GM21825 (cell line): ENCODE results near the gene RBMS3.
"Not testable (repeated sequence)": the region's sequence is repeated elsewhere in the genome, so short reads cannot be mapped to it uniquely, and the experiment has no call there.

Experiments used
- ATAC-seq: cut with Tn5 transposase; IDR thresholded peaks from one replicate; pipeline ENCODE4 v1.9.1; 2021; ENCODE audit warnings: mild to moderate bottlenecking, moderate library complexity; ENCODE audit not compliant: unreplicated experiment

Gene RBMS3

DNA sequence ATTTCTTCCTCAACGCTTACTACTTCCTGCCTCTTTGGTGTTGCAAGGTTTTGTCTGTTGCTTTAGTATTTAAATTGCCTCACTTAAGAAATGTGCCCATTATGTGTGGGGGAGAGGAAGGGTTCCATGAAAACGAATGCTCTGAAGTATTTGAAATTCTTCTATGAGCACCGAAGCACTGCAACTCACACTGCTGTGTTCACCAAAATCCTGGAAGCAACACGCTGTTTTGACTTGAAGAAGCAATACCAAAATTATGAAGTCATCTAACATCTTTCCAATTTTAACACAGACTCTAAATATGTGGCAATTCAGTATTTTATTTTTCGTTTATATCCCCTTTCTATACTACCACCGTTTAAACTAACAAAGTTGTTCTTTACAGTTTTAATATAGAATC, 101.5 kb downstream of the RBMS3 start:
- no peak for ATAC-seq

GRCh38 chr3:29382845-29383244, 102.0 kb downstream of the RBMS3 start:
- no peak for ATAC-seq

- ATAC-seq, result no peak
Observed at GRCh38 chr3:29384640-29385039, 103.8 kb downstream of the RBMS3 start.

DNA sequence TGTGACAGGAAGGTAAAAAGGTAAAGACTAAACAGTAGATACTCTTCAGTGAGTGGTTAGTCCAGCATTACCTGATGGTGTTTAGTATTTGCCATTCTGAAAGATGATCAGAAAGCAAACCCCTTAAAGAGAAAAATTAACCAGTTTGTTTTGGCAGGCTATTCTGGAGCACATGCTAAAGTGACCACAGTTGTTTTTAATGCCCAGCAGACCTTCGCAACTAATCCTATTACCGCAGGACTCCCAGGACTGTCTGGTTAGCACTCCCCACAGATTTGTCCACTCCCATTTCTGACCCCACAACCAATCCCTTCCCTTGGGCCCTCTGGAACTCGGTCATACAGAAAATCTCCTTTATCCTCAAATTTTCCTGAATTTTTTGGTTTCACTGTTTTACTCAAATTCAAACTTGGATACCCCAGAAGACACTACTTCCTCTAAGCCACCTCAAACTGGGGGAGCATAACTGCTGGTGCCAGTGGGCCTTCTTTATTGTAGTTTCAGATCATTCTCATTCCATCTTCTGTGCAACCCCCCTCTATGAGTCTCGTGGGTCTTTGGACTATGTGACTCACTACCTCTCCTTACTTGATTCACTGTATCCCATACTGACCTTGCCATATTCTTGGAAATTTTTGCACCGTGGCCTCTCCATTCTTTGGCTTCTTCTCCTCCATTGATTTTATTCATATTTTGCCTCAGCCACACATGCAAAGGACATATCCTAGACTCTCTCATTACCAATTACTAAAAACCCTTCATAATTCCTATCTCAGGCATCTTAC, 104.4 kb downstream of the RBMS3 start:
- no peak for ATAC-seq

- ATAC-seq, result no peak
Observed at GRCh38 chr3:29389362-29389761, 108.5 kb downstream of the RBMS3 start.

GRCh38 chr3:29392625-29393388, 111.9 kb downstream of the RBMS3 start:
- ATAC-seq, result no peak

DNA sequence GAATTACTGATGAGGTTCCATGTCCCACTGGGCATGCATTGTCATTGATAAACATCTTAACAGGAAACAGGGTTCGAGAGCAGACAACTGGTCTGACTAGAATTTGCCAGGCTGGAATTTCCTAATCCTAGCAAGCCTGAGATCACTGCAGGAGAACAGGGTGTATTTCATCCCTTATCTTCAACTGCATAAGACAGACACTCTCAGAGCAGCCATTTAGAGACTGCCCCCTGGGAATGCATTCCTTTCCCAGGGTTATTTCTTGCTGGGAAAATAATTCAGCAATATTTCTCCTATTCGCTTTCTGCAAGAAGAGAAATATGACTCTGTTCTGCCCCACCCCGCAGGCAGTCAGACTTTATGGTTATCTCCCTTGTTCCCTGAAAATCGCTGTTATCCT, 113.1 kb downstream of the RBMS3 start:
- not testable (repeated sequence) for ATAC-seq

- ATAC-seq, result no peak
Observed at GRCh38 chr3:29397406-29397805, 116.5 kb downstream of the RBMS3 start.

- no peak for ATAC-seq
Observed at GRCh38 chr3:29398787-29399186, 117.9 kb downstream of the RBMS3 start.

GRCh38 chr3:29406291-29406832, 125.5 kb downstream of the RBMS3 start:
- no peak for ATAC-seq

GRCh38 chr3:29408676-29409075, 127.8 kb downstream of the RBMS3 start:
- no peak for ATAC-seq

DNA sequence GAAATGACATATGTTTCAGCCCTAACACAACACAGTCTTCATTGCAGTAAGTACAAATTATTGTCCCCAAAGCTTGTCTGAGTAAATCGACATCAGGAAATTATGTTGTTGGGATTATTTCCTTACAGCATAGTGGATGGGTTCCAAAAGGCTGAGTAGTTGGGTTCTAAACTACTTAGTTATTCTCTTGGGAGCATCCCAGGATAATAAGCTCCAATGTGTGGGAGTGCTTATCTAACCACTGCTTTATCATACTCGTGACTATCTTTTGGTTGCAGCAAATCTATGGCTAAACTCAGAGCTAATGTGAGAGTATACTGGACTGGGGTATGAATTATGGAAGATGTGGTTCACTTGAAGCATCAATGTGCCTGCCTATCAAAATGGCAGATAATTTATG, 128.5 kb downstream of the RBMS3 start:
- no peak for ATAC-seq

DNA sequence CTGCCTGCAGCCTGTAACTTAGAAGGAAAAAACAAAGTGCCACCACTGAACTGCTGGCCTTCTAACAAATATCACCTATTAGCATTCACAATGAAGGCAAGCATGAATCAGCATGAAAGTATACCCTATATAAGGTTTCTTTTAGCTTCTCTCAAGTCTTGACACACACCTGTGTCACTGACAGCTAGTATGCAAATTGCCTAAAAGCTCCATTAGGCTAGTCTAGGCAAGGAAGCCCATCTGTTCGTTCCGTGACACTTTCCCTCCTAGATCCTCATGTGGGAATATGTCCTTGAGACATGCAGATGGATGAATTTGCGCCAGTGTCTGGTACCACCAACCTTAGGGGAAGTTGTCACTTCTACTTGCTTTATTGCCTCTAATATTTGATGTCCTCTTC, 129.3 kb downstream of the RBMS3 start:
- ATAC-seq, result no peak

DNA sequence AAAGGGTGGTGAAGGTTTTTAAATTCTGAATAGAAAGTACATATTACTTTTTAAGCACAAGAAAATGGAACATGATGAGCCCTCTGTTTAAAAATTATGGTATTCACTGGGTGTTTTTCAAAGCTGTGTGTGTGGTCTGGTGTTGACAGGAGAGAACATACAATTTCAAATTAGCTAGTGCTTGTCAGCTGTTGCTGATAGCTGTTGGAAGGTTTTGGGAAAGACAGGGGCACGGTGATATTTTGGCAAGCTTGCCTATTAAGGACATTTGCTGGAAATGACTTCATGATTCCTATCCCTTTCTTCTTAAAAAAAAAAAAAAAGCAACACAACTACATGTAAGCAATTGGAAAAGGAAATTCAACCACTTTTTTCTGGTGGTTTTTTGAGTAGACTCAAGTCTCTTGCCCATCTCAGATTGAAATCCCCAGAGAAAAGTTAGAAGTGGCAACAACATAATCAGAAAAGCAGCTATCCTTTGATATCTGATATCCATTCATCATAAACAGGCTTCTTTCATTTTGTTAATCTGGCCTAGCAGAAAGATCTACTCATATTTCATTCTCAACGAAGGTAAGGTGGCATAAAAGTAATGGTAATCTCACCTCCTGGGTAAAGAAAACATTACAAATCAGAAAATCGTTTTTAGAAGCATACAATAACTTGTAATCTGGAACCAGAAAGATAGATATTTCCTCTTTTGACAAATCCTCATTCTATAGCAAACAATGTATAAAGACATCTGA, 130.0 kb downstream of the RBMS3 start:
- no peak for ATAC-seq

DNA sequence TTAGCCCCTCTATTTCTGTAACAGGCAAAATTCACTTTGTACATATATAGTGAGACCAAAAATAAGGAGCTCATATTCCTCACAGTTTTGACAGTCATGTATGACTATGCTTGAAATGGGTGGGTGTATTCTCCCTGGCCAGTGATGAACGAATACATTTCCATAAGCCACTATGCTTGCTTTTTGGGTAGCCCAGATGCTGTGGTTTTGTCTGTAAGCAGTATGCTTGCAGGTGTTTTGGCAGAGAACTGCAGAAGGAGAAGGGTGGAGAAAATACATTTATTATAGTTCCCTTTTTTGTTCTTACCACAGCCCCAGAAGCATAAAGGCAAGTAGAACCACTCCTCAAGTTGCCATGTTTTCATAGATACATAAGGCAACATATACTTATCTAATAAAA, 131.2 kb downstream of the RBMS3 start:
- no peak for ATAC-seq

DNA sequence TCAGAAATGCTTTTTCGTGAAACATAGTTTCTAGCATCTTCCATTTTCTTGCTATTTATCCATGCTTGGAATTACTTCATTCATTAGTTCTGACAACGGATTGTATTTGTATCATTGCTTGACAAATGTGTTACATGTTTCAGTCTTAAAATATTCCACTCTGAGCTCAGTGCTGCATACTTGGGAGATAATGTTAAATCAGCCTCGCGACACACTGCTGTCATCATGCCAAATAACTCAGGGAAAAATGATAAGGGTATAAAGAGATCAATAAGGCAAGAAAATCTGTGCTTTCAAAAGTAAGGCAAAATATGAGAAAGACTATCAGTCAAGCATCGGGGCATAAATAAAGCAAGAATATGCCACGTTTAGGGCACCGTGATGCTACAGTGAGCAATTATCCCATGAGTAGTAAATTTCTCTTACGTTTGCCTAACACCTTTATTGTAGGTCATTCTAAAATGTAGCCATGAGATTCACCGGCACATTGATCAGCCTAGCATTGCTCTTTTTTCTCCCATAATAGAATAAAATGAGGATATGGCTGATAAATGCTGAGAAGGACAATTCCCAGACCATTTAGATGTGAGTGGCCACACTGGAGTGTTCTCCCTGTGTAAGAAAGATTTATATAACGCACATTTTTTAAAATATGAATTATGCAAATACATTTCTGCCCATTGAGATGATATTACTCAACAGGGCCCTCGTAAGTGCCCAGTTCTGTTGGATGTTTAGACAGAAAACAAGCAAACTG, 133.8 kb downstream of the RBMS3 start:
- no peak for ATAC-seq

DNA sequence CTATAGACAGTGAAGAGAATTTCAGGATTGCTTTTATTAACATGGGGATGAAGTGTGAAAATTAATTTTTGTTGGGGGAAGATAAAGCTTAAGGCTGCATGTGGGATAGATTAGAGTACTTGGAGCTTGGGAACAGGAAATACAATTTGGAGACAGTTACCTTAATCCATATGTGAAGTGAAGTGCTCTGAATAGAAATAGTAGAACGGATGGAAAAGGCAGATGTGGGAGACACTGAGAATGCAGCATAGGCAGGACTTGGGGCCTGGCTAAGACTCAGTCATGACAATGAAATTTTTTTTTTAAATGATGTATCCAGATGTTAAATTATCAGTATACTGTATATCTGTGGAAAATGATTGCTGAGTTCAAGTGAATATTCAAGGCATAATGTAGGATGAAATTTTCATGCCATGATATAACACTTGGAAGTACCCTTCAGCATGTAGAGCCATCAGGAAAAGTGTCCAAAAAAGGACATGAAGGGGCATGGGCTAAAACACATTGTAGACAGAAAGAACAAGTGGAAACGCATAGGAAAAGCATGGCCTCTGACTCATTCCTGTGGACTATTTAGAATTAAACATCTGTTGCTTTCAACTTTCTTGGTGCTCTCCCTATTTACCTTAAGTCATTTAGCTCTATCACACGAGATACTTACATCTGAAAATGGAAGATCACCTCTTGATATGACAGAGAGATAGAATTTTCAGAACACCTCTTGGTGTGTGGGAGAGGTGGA, 134.8 kb downstream of the RBMS3 start:
- ATAC-seq, result no peak

GRCh38 chr3:29416514-29416913, 135.6 kb downstream of the RBMS3 start:
- no peak for ATAC-seq

DNA sequence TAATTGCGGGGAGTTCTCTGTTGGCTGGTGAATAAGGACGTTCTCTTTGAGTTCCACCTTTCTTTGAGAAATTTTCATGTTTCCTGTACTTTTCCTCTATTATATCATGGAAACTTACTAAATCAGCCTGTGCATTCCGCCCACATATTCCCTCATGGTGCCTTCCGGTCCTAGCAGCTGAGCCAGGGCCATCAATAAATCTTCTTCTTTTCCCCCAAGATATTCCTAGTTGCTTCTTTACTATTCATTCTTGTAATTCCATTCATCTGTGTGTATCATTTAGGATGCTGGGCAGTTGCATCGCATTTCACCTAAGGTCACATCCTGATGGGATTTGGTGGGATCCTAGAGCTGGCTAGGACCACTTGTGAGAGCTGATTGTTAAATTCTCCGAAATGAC, 139.2 kb downstream of the RBMS3 start:
- no peak for ATAC-seq
